Measurements from ENCODE around the gene GPR143. TPM values are rescaled to one million over a fixed set of nuclear protein-coding genes. Genes with fewer than 3 reads are reported as not detected.

Gene GPR143
- total RNA-seq, 1 experiment from 2014 or later, result 1.8 TPM

GRCh38 chrX:9700555-9700954 is 65.1 kb downstream of the GPR143 start:
- Histone ChIP-seq H3K79me2 (ENCODE audit: insufficient read depth, low read length) (no peaks in the 10 kb centered on the region), H3K27ac (ENCODE audit: low read depth, low read length) (no peak overlapping the region), H3K4me3 (replicated peaks in 1 of 2; ENCODE audit: low read depth in 1 of 2, low read length in 2 of 2) (no peak overlapping the region), H3K27me3 (ENCODE audit: insufficient read depth, low read length) (no peaks in the 10 kb centered on the region), H3K36me3 (ENCODE audit: control insufficient read depth in 1 of 2, insufficient read depth in 2 of 2, low read length in 2 of 2) (no peaks in the 10 kb centered on the region), H3K4me1 (ENCODE audit: control insufficient read depth in 1 of 2, insufficient read depth in 2 of 2, low read length in 2 of 2) (no peaks in the 10 kb centered on the region), H3K9me2 (ENCODE audit: insufficient read depth) (no peaks in the 10 kb centered on the region), H3K4me2 (ENCODE audit: low read length) (no peak overlapping the region), H3K9ac (ENCODE audit: low read length) (no peak overlapping the region), H4K20me1 (ENCODE audit: insufficient read depth) (no peaks in the 10 kb centered on the region), H3K9me3 (ENCODE audit: control insufficient read depth in 1 of 2, insufficient read depth in 1 of 2, low read depth in 1 of 2, low read length in 2 of 2) (no peaks in the 10 kb centered on the region), H2AFZ (ENCODE audit: low read depth, low read length, poor library complexity, severe bottlenecking) (no peak overlapping the region)
- CTCF ChIA-PET, result no interaction called here
- BruUV-seq (replicated peaks), result no TSS peak
- ATAC-seq, result no peak
- intact Hi-C loops (cut with micrococcal nuclease), result loop anchor here (10.0 kb wide), 1 partner anchor 346 kb away; no protein-coding TSS in a partner anchor
- RAD21 ChIA-PET (ENCODE audit: low non-redundant PET in 1 of 2, low total read pairs in 2 of 2, uncharacterized antibody in 2 of 2, unreplicated experiment in 2 of 2), result no interaction called here
- DNase-seq (ENCODE audit: low read depth, low spot score), result no peak
- TF ChIP-seq CBX3 (IDR thresholded peaks at IDR 0.05; ENCODE audit: low read depth) (no peak), EZH2 (IDR thresholded peaks at IDR 0.05) (no peak), EZH2phosphoT487 (IDR thresholded peaks at IDR 0.05; ENCODE audit: borderline replicate concordance) (no peak), RAD21 (IDR thresholded peaks at IDR 0.05; ENCODE audit: low read depth) (no peak), YY1 (IDR thresholded peaks at IDR 0.05; ENCODE audit: extremely low read depth, insufficient replicate concordance, low read depth, low read length) (no peak), POLR2AphosphoS5 (IDR thresholded peaks at IDR 0.05; ENCODE audit: low read depth, low read length) (no peak), CTCF (IDR thresholded peaks at IDR 0.05 in 2 of 3, conservative IDR thresholded peaks at IDR 0.05 in 1 of 3; ENCODE audit: borderline replicate concordance in 1 of 3, insufficient read depth in 1 of 3, low read depth in 2 of 3, low read length in 2 of 3) (no peak), EGR1 (IDR thresholded peaks at IDR 0.05; ENCODE audit: low read depth) (no peak), SRF (IDR thresholded peaks at IDR 0.05; ENCODE audit: low read depth) (no peak), SIN3A (IDR thresholded peaks at IDR 0.05; ENCODE audit: low read depth) (no peak), TCF7L2 (IDR thresholded peaks at IDR 0.05; ENCODE audit: borderline replicate concordance, extremely low read depth, insufficient read depth, insufficient read length) (no peak), JUND (IDR thresholded peaks at IDR 0.05) (no peak), CEBPB (IDR thresholded peaks at IDR 0.05; ENCODE audit: low read depth) (no peak)
- TF ChIP-seq, protein P1, sequence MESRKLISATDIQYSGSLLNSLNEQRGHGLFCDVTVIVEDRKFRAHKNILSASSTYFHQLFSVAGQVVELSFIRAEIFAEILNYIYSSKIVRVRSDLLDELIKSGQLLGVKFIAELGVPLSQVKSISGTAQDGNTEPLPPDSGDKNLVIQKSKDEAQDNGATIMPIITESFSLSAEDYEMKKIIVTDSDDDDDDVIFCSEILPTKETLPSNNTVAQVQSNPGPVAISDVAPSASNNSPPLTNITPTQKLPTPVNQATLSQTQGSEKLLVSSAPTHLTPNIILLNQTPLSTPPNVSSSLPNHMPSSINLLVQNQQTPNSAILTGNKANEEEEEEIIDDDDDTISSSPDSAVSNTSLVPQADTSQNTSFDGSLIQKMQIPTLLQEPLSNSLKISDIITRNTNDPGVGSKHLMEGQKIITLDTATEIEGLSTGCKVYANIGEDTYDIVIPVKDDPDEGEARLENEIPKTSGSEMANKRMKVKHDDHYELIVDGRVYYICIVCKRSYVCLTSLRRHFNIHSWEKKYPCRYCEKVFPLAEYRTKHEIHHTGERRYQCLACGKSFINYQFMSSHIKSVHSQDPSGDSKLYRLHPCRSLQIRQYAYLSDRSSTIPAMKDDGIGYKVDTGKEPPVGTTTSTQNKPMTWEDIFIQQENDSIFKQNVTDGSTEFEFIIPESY (IDR thresholded peaks at IDR 0.05; ENCODE audit: extremely low read depth, insufficient replicate concordance, low read length), result no peak
- TF ChIP-seq, protein P2, sequence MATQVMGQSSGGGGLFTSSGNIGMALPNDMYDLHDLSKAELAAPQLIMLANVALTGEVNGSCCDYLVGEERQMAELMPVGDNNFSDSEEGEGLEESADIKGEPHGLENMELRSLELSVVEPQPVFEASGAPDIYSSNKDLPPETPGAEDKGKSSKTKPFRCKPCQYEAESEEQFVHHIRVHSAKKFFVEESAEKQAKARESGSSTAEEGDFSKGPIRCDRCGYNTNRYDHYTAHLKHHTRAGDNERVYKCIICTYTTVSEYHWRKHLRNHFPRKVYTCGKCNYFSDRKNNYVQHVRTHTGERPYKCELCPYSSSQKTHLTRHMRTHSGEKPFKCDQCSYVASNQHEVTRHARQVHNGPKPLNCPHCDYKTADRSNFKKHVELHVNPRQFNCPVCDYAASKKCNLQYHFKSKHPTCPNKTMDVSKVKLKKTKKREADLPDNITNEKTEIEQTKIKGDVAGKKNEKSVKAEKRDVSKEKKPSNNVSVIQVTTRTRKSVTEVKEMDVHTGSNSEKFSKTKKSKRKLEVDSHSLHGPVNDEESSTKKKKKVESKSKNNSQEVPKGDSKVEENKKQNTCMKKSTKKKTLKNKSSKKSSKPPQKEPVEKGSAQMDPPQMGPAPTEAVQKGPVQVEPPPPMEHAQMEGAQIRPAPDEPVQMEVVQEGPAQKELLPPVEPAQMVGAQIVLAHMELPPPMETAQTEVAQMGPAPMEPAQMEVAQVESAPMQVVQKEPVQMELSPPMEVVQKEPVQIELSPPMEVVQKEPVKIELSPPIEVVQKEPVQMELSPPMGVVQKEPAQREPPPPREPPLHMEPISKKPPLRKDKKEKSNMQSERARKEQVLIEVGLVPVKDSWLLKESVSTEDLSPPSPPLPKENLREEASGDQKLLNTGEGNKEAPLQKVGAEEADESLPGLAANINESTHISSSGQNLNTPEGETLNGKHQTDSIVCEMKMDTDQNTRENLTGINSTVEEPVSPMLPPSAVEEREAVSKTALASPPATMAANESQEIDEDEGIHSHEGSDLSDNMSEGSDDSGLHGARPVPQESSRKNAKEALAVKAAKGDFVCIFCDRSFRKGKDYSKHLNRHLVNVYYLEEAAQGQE (IDR thresholded peaks at IDR 0.05; ENCODE audit: low read depth), result no peak
- POLR2A ChIA-PET, result no interaction called here
